Measurements from ENCODE around the gene STOML2.

GRCh38 chr9:35051069-35051967, 51.6 kb downstream of the STOML2 start:
- no peak for TF ChIP-seq EZH2 (IDR thresholded peaks at IDR 0.05; ENCODE audit: low read length, unreplicated experiment)
- peak; percentile 68 for TF ChIP-seq CTCF (conservative IDR thresholded peaks at IDR 0.05; ENCODE audit: low read depth, low read length)
